ENCODE results near the gene ABCF3.

GRCh38 chr3:184177767-184178306 lies 8.2 kb upstream of the ABCF3 start:
- TF ChIP-seq CTCF (IDR thresholded peaks at IDR 0.05) (no peak), POLR2A (IDR thresholded peaks at IDR 0.05) (no peak)

All from right lobe of liver (tissue), 4 donors.